ENCODE data around the gene RAD51B.

- TF ChIP-seq, protein P1, sequence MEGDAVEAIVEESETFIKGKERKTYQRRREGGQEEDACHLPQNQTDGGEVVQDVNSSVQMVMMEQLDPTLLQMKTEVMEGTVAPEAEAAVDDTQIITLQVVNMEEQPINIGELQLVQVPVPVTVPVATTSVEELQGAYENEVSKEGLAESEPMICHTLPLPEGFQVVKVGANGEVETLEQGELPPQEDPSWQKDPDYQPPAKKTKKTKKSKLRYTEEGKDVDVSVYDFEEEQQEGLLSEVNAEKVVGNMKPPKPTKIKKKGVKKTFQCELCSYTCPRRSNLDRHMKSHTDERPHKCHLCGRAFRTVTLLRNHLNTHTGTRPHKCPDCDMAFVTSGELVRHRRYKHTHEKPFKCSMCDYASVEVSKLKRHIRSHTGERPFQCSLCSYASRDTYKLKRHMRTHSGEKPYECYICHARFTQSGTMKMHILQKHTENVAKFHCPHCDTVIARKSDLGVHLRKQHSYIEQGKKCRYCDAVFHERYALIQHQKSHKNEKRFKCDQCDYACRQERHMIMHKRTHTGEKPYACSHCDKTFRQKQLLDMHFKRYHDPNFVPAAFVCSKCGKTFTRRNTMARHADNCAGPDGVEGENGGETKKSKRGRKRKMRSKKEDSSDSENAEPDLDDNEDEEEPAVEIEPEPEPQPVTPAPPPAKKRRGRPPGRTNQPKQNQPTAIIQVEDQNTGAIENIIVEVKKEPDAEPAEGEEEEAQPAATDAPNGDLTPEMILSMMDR (conservative IDR thresholded peaks at IDR 0.05; ENCODE audit: low read depth, low read length) = no peak
- TF ChIP-seq EZH2 (IDR thresholded peaks at IDR 0.05; ENCODE audit: borderline replicate concordance, low read depth, low read length, poor library complexity, severe bottlenecking) = no peak
These were observed 738.1 kb downstream of the RAD51B start for GRCh38 chr14:68557648-68558047.

All from A673 (cell line).